ENCODE data around the gene RAPH1.

DNA sequence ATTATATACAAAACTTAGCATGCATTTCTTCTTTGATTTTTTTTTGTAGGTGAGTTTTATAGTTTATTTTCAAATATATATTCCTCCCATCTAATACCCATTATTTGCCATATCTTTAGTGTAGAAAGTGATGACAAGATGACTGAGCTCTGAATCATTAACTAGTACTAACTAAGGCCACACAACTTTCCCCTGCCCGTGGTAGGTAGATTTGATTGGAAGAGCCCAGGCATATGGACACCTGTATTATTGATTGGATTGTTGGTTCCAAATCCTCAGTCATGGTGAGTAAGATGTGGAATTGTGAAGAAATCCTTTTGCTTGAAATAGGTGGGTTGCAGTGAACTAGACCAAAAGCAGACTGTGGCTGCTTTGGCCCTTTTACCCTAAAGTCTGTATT lies 152.1 kb downstream of the RAPH1 start:
- TF ChIP-seq CTCF (conservative IDR thresholded peaks at IDR 0.05): no peak
- TF ChIP-seq EZH2 (IDR thresholded peaks at IDR 0.05; ENCODE audit: low read depth): no peak
